GM12878 (cell line): ENCODE measurements around the gene KIF3A. TPM values are rescaled to one million over a fixed set of nuclear protein-coding genes. Genes with fewer than 3 reads are reported as not detected.

Source experiments
- ATAC-seq: fragments of 200-7000 bp; cut with Tn5 transposase; 3 replicates; pipeline ENCODE4 v1.9.1; 2020; ENCODE audit warnings: mild to moderate bottlenecking, moderate library complexity
- BruUV-seq: library from RNA; stranded (reverse); fragments of 400-500 nt; replicated peaks from 2 replicates; lab custom pipeline; 2021; lab: Mats Ljungman, UMichigan
- CTCF ChIA-PET: fragments of 300-600 bp; sonication (Branson Sonifier 250); formaldehyde crosslinking; extraction: SDS; loops from one replicate; lab custom pipeline; 2021; ENCODE audit warnings: inconsistent platforms; lab: Yijun Ruan, JAX
- POLR2A ChIA-PET: fragments of 350-600 bp; formaldehyde crosslinking; extraction: SDS; loops from one replicate; lab custom pipeline; 2021; ENCODE audit warnings: inconsistent platforms; lab: Charles Lee
- RAD21 ChIA-PET: fragments of 300-600 bp; sonication (Branson Sonifier 250); formaldehyde crosslinking; loops from one replicate; lab custom pipeline; 2023; ENCODE audit warnings: antibody characterized with exemption; ENCODE audit not compliant: unreplicated experiment; lab: Charles Lee
- SMC1A ChIA-PET: fragments of 300-600 bp; sonication (Branson Sonifier 250); formaldehyde crosslinking; loops from one replicate; lab custom pipeline; 2023; ENCODE audit not compliant: unreplicated experiment, uncharacterized antibody; lab: Charles Lee
- DNase-seq: peaks from one replicate; pipeline ENCODE4 v3.0.0-alpha.2; 2011; ENCODE audit warnings: low read depth, low spot score
- FAIRE-seq: peaks from 3 replicates; lab custom pipeline; 2011; peaks lifted over from hg19 to GRCh38; lab: Jason Lieb, UNC
- H2AFZ ChIP-seq: 2 replicates; pipeline ENCODE4 v1.6.0; 2011; ENCODE audit warnings: low read depth, low read length, control low read depth; ENCODE audit not compliant: control insufficient read depth
- H3K27ac ChIP-seq: 2 replicates; pipeline ENCODE4 v1.5.1; 2011; ENCODE audit warnings: control low read depth; ENCODE audit not compliant: control insufficient read depth, insufficient read depth
- H3K27me3 ChIP-seq, 2 experiments: replicated peaks in 1 of 2; 2 replicates each; pipeline versions ENCODE4 v1.6.0 to v1.6.1; 2011; ENCODE audit warnings: low read length in 1 of 2; ENCODE audit not compliant: control insufficient read depth in 2 of 2, insufficient read depth in 2 of 2
- H3K36me3 ChIP-seq, 2 experiments: 2 replicates each; pipeline ENCODE4 v1.5.1; 2011; ENCODE audit warnings: low read length in 1 of 2; ENCODE audit not compliant: control insufficient read depth in 2 of 2, insufficient read depth in 2 of 2
- H3K4me1 ChIP-seq: 2 replicates; pipeline ENCODE4 v1.6.1; 2011; ENCODE audit warnings: mild to moderate bottlenecking, low read length, moderate library complexity, mixed read lengths; ENCODE audit not compliant: control insufficient read depth, insufficient read depth
- H3K4me2 ChIP-seq: 2 replicates; pipeline ENCODE4 v1.6.0; 2011; ENCODE audit warnings: control low read depth; ENCODE audit not compliant: control insufficient read depth, insufficient read depth
- H3K4me3 ChIP-seq: fragments of 200-600 bp; sonication (generic); 2 replicates; pipeline ENCODE4 v1.5.1; 2016
- H3K79me2 ChIP-seq: 2 replicates; pipeline ENCODE4 v1.6.0; 2011; ENCODE audit warnings: low read length; ENCODE audit not compliant: control insufficient read depth, insufficient read depth
- H3K9ac ChIP-seq: 2 replicates; pipeline ENCODE4 v1.8.0; 2011; ENCODE audit warnings: low read length, control low read depth, mixed read lengths; ENCODE audit not compliant: control insufficient read depth, insufficient read depth
- H3K9me3 ChIP-seq: replicated peaks from 3 replicates; pipeline ENCODE4 v1.5.1; 2011; ENCODE audit warnings: mild to moderate bottlenecking, low read length; ENCODE audit not compliant: control insufficient read depth, insufficient read depth
- H4K20me1 ChIP-seq: 2 replicates; pipeline ENCODE4 v1.6.0; 2011; ENCODE audit not compliant: control insufficient read depth, insufficient read depth
- HDGF ChIP-seq: fragments of 450-650 bp; IDR thresholded peaks from 2 replicates; pipeline ENCODE4 v1.6.1; 2016; ENCODE audit warnings: antibody characterized with exemption
- MTA2 ChIP-seq: fragments of 450-650 bp; IDR thresholded peaks from 2 replicates; pipeline ENCODE4 v1.6.1; 2016; ENCODE audit warnings: low read depth, mild to moderate bottlenecking, moderate library complexity
- MTA3 ChIP-seq: IDR thresholded peaks from 2 replicates; pipeline ENCODE4 v1.6.1; 2012; ENCODE audit warnings: low read length, inconsistent platforms, borderline replicate concordance
- WGBS: methylation state at CpG from one replicate; pipeline ENCODE4 v1.1.6; 2016; ENCODE audit warnings: low lambda C conversion rate; ENCODE audit not compliant: insufficient replicate concordance, insufficient coverage; ENCODE audit errors: missing lambda C conversion rate; 5-methylcytosine and 5-hydroxymethylcytosine counted together
- in situ Hi-C: fragments of 300-500 bp; cut with MboI; formaldehyde crosslinking; loops from 9 replicates; pipeline ENCODE4 v1.14.3; 2018; ENCODE audit warnings: mixed read lengths
- intact Hi-C: fragments of 100-400 bp; cut with micrococcal nuclease; formaldehyde crosslinking; loops from one replicate; pipeline ENCODE4 v1.14.2; 2022; ENCODE audit not compliant: unreplicated experiment
- polyA plus RNA-seq, 11 experiments: library from polyadenylated mRNA; depleted of rRNA in 4 of 11; unstranded in 6 of 11; stranded (reverse) in 5 of 11; fragments of >200 nt; fragmentation: Nextera tagmentation in 4 of 11; fragmentation: Illumina TruSeq in 1 of 11; extraction: Ambion mirVana in 4 of 11; extraction: Trizol in 1 of 11; gene quantifications; 1 replicate in 1 of 11; 2 replicates in 10 of 11; pipeline versions ENCODE4 v1.2.1 to v1.2.3, GENCODE V29; 2011 to 2016; ENCODE audit warnings: inconsistent platforms in 2 of 11, missing spikeins in 2 of 11, low read depth in 1 of 11
- total RNA-seq, 4 experiments: library from RNA; depleted of rRNA in 3 of 4; stranded (reverse); fragments of >200 nt in 3 of 4; fragmentation: Illumina TruSeq in 1 of 4; extraction: Trizol in 1 of 4; gene quantifications; 2 replicates each; pipeline versions ENCODE4 v1.2.1 to v1.2.3, GENCODE V29; 2013 to 2021
- TF ChIP-seq, protein P1 (sequence below): fragments of 450-650 bp; IDR thresholded peaks from 2 replicates; pipeline ENCODE4 v1.6.1; 2017; ENCODE audit warnings: mild to moderate bottlenecking

KIF3A gene
- total and polyA plus RNA-seq, 10 of the 15 experiments (the other 5 are each of a cell fraction or from before 2014, with no cell fraction given), result 2.7 to 36.5 (median 10.0) TPM

DNA sequence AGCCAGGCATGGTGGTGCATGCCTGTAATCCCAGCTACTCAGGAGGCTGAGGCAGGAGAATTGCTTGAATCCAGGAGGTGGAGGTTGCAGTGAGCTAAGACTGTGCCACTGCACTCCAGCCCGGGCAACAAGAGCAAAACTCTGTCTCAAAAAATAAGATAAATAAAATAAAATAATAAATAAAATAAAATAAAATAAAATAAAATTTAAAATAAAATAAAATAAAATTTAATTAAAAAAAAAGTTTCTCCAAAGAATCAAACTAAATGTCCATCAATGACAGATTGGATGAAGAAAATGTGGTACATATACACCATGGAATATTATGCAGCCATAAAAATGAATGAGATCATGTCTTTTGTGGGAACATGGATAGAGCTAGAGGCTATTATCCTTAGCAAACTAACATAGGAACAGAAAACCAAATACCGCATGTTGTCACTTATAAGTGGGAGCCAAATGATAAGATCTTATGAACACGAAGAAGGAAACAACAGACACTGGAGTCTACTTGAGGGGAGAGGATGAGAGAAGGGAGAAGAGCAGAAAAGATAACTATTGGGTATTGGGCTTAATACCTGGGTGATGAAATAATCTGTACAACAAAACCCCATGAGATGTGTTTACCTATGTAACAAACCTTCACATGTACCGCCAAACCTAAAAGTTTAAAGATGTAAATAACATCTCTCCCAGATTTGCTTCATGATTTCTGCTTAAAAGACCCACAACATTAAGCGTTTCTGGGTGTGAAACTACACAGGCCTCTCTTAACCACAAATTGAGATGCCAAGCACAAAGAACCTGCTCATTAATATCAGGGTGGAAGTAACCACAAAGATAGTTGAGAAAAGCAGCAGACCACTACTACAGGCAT lies 45.4 kb downstream of the KIF3A start (continued):
- TF ChIP-seq, protein P1, sequence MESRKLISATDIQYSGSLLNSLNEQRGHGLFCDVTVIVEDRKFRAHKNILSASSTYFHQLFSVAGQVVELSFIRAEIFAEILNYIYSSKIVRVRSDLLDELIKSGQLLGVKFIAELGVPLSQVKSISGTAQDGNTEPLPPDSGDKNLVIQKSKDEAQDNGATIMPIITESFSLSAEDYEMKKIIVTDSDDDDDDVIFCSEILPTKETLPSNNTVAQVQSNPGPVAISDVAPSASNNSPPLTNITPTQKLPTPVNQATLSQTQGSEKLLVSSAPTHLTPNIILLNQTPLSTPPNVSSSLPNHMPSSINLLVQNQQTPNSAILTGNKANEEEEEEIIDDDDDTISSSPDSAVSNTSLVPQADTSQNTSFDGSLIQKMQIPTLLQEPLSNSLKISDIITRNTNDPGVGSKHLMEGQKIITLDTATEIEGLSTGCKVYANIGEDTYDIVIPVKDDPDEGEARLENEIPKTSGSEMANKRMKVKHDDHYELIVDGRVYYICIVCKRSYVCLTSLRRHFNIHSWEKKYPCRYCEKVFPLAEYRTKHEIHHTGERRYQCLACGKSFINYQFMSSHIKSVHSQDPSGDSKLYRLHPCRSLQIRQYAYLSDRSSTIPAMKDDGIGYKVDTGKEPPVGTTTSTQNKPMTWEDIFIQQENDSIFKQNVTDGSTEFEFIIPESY, result peak; percentile 73; the same call in 1 of the 2 replicates
- TF ChIP-seq MTA2, result peak; percentile 95

DNA sequence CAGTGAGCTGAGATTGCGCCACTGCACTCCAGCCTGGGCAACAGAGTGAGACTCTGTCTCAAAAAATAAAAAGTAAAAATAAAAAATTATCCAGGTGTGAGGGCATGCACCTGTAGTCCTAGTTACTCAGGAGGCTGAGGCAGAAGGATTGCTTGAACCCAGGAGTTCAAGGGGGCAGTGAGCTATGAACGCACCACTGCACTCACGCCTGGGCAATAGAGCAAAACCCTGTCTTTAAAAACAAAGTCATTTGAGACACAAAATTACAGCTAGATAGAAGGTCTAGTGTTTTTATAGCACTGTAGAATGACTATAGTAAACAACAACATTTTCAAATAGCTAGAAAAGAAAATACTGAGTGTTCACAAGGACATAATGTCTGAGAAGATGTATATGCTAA lies 47.2 kb downstream of the KIF3A start:
- no peak for TF ChIP-seq MTA3
- 0 out of 2 replicates have a peak, but pooled peaks have one; percentile 9 for TF ChIP-seq HDGF
- TF ChIP-seq, all 136 proteins: peak for 1
- RAD21 ChIA-PET, result interaction anchor here (1.2 to 8.2 kb wide), 7 partner anchors 13 to 65 kb away, joined by 3 to 95 read pairs (median 8); partner anchors contain the start of genes IL4 and KIF3A
- FAIRE-seq (no peak), DNase-seq (no peak), ATAC-seq (no peak)
- H3K36me3 ChIP-seq, result no peaks in the 10 kb centered on the region
- H4K20me1 ChIP-seq, result no peaks in the 10 kb centered on the region
- BruUV-seq, result no TSS peak
- no peak overlapping the region for H3K27ac ChIP-seq
- H2AFZ ChIP-seq, result no peak overlapping the region
- intact Hi-C loops (no loop called here), in situ Hi-C loops (no loop called here)
- no peak overlapping the region for H3K4me3 ChIP-seq
- H3K79me2 ChIP-seq, result no peaks in the 10 kb centered on the region
- no peak overlapping the region for H3K9ac ChIP-seq
- POLR2A ChIA-PET, result interaction anchor here (0.8 to 8.8 kb wide), 8 partner anchors 9 to 52 kb away, joined by 3 to 79 read pairs (median 5); partner anchors contain the start of gene IL4
- H3K27me3 ChIP-seq, result no peaks in the 10 kb centered on the region
- WGBS, result 100% methylated on average over 3 of the region's 3 CpGs
- H3K4me1 ChIP-seq, result peaks cover 18% of the 10 kb centered on the region; the same call in 1 of the 2 replicates
- SMC1A ChIA-PET, result interaction anchor here (0.7 to 8.8 kb wide), 18 partner anchors 13 to 163 kb away, joined by 3 to 116 read pairs (median 4); partner anchors contain the start of genes IL4 and KIF3A
- H3K9me3 ChIP-seq, result no peaks in the 10 kb centered on the region; the same call in 2 of the 3 replicates
- CTCF ChIA-PET, result interaction anchor here (0.6 to 2.8 kb wide), 6 partner anchors 11 to 117 kb away, joined by 3 to 10 read pairs (median 4); partner anchors contain the start of gene IL4
- no peak overlapping the region for H3K4me2 ChIP-seq
